Breast epithelium (tissue), 4 donors: ENCODE data around the gene OR4D9. TPM values are rescaled to one million over a fixed set of nuclear protein-coding genes. Genes with fewer than 3 reads are reported as not detected.
"Not testable (repeated sequence)": the region's sequence is repeated elsewhere in the genome, so short reads cannot be mapped to it uniquely, and the experiment has no call there.

ENCODE experiments used
- DNase-seq, 2 donors: peaks; one replicate each; pipeline ENCODE4 v3.0.0-alpha.2; 2019; ENCODE audit warnings: low spot score in 2 of 2
- H3K27ac ChIP-seq, 2 donors: fragments of 200-600 bp; sonication (generic) in 1 of 2; one replicate each; pipeline ENCODE4 v1.5.1; 2016 to 2019; ENCODE audit warnings: mild to moderate bottlenecking in 1 of 2
- H3K27me3 ChIP-seq, 2 donors: fragments of 200-600 bp; sonication (generic) in 1 of 2; one replicate each; pipeline versions ENCODE4 v1.5.1 to v1.6.0; 2017 to 2019; ENCODE audit warnings: control low read depth in 1 of 2, mild to moderate bottlenecking in 1 of 2
- H3K36me3 ChIP-seq: fragments of 200-600 bp; one replicate; pipeline ENCODE4 v1.5.1; 2019
- H3K4me1 ChIP-seq, 2 donors: fragments of 200-600 bp; sonication (generic); one replicate each; pipeline ENCODE4 v1.5.1; 2016 to 2019; ENCODE audit warnings: control low read depth in 1 of 2
- H3K4me3 ChIP-seq, 3 donors: fragments of 200-600 bp; sonication (generic); 1 replicate in 2 of 3; 2 replicates in 1 of 3; pipeline ENCODE4 v1.5.1; 2016 to 2019; ENCODE audit warnings: mild to moderate bottlenecking in 3 of 3, moderate library complexity in 2 of 3
- H3K9me3 ChIP-seq, 2 donors: fragments of 200-600 bp; sonication (generic) in 1 of 2; one replicate each; pipeline ENCODE4 v1.5.1; 2016 to 2019; ENCODE audit warnings: control low read depth in 1 of 2
- POLR2A ChIP-seq: fragments of 450-650 bp; IDR thresholded peaks from one replicate; pipeline ENCODE4 v1.6.1; 2016; ENCODE audit warnings: antibody characterized with exemption, mild to moderate bottlenecking, moderate library complexity
- POLR2AphosphoS5 ChIP-seq, 3 donors: sonication (generic); formaldehyde crosslinking; IDR thresholded peaks; one replicate each; pipeline ENCODE4 v1.6.1; 2017; ENCODE audit warnings: antibody characterized with exemption in 3 of 3
- intact Hi-C: fragments of 100-400 bp; cut with DNase I; formaldehyde crosslinking; loops from one replicate; pipeline ENCODE4 v1.15.1; 2023; ENCODE audit warnings: low total_unique reads
- total RNA-seq, 3 donors: library from RNA; depleted of rRNA; stranded (reverse); fragments of >200 nt; gene quantifications; one replicate each; pipeline ENCODE4 v1.1.0, GENCODE V29; 2016
- TF ChIP-seq, protein P1 (sequence below), 3 donors: fragments of 450-650 bp; IDR thresholded peaks; one replicate each; pipeline ENCODE4 v1.5.1; 2016 to 2017; ENCODE audit warnings: antibody characterized with exemption in 3 of 3, mild to moderate bottlenecking in 3 of 3, moderate library complexity in 3 of 3

The OR4D9 gene
- total RNA-seq, 3 donors from 2014 or later = not detected

DNA sequence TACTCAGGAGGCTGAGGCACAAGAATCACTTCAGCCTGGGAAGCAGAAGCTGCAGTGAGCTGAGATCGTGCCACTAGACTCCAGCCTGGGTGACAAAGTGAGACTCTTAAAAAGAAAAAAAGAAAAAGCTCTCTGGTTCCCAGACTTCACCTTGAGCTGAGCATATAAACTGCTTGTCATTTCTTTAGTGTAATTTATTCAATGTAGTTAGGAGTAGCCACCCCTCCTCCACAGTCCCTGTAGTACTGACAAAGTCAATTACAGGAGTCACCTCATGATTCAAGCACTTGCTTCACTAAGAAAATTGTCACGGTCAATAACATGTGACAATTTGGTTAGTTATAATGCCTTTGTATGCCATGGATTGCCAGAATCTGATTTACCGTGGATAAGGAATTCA is 31.0 kb upstream of the OR4D9 start:
- DNase-seq = no peak
- TF ChIP-seq POLR2AphosphoS5 (IDR thresholded peaks at IDR 0.05) = no peak
- H3K27ac ChIP-seq = no peak overlapping the region
- H3K4me1 ChIP-seq = no peaks in the 10 kb centered on the region
- H3K36me3 ChIP-seq = no peaks in the 10 kb centered on the region
- intact Hi-C loops = no loop called here
- H3K4me3 ChIP-seq = no peak overlapping the region
- no peaks in the 10 kb centered on the region for H3K27me3 ChIP-seq
- H3K9me3 ChIP-seq = no peaks in the 10 kb centered on the region

DNA sequence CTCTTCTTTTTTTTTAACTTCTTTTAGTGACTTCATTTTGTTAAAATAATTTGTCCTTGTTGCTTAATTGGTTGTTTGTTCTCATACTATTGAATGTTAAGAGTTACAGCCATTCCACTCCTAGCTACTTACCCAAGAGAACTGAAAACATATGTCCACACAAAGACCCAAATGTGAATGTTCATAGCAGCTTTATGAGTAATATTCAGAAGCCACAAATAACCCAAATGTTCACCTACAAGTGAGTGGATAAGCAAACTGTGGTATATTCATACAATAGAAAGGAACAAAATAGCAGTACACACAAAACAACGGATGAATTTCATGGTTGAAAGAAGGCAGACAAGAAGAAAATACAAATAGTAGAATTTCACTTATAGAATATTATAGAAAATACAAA is 9.4 kb upstream of the OR4D9 start:
- Histone ChIP-seq H3K27ac (no peak overlapping the region), H3K4me1 (no peaks in the 10 kb centered on the region), H3K9me3 (no peaks in the 10 kb centered on the region), H3K36me3 (no peaks in the 10 kb centered on the region), H3K27me3 (no peaks in the 10 kb centered on the region), H3K4me3 (no peak overlapping the region)
- TF ChIP-seq, protein P1, sequence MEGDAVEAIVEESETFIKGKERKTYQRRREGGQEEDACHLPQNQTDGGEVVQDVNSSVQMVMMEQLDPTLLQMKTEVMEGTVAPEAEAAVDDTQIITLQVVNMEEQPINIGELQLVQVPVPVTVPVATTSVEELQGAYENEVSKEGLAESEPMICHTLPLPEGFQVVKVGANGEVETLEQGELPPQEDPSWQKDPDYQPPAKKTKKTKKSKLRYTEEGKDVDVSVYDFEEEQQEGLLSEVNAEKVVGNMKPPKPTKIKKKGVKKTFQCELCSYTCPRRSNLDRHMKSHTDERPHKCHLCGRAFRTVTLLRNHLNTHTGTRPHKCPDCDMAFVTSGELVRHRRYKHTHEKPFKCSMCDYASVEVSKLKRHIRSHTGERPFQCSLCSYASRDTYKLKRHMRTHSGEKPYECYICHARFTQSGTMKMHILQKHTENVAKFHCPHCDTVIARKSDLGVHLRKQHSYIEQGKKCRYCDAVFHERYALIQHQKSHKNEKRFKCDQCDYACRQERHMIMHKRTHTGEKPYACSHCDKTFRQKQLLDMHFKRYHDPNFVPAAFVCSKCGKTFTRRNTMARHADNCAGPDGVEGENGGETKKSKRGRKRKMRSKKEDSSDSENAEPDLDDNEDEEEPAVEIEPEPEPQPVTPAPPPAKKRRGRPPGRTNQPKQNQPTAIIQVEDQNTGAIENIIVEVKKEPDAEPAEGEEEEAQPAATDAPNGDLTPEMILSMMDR (IDR thresholded peaks at IDR 0.05) = no peak
- TF ChIP-seq POLR2A = no peak
- TF ChIP-seq POLR2AphosphoS5 (IDR thresholded peaks at IDR 0.05) = no peak
- DNase-seq = no peak
- intact Hi-C loops = no loop called here

DNA sequence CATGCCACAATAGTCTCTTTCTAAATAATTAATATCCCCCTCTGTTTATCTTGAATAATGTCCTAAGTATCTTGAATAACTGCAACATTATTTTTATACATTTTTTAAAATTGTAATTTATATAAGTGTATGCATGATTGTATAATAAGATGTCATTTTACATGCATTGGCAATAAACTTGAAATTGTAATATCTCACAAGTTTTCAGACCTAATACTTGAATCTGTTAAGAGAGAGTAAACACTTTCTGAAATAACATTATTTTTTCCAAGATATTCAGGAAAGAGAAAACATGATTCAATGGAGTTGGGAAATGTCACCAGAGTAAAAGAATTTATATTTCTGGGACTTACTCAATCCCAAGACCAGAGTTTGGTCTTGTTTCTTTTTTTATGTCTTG is 8.1 kb upstream of the OR4D9 start, which contains the start of gene OR4D11:
TSS of gene OR4D11 (plus strand) at position 301 of the 400 bp plus-strand sequence. CDS start at position 301, 0 bp downstream.
- no peak for TF ChIP-seq POLR2AphosphoS5 (IDR thresholded peaks at IDR 0.05)
- TF ChIP-seq, protein P1 (IDR thresholded peaks at IDR 0.05) = no peak
- no peak for TF ChIP-seq POLR2A
- H3K27me3 ChIP-seq = no peaks in the 10 kb centered on the region
- no peak within 1 kb of the TSS for H3K27ac ChIP-seq
- H3K4me3 ChIP-seq = no peak within 1 kb of the TSS
- no peak for DNase-seq
- H3K4me1 ChIP-seq = no peaks in the 10 kb centered on the region
- intact Hi-C loops = no loop called here
- no peaks in the 10 kb centered on the region for H3K36me3 ChIP-seq
- no peaks in the 10 kb centered on the region for H3K9me3 ChIP-seq

DNA sequence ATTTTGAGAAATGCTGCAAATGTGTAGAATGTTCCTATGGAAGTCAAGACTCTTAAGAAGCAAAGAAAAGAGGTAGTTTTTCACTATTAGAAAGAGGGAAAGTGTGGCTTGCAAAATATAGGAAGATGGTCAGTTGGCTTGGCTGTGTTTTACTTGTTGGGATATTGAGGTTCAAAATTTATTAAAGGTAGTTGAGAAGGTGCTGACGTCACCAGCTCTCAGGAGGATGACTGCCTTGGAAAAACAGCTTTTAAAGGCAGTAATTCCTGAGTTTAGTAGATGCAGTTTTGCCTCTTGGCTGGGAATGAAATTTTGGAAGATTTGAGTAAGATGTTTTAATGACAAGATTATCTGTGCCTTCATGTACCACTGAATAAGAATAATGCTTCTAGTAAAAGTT is 336 bp downstream of the OR4D9 start:
- H3K4me1 ChIP-seq = no peaks in the 10 kb centered on the region
- TF ChIP-seq, protein P1 (IDR thresholded peaks at IDR 0.05) = no peak
- TF ChIP-seq POLR2A = no peak
- no peak for TF ChIP-seq POLR2AphosphoS5 (IDR thresholded peaks at IDR 0.05)
- no peak overlapping the region for H3K27ac ChIP-seq
- H3K27me3 ChIP-seq = no peaks in the 10 kb centered on the region
- no peak for DNase-seq
- intact Hi-C loops = no loop called here
- H3K4me3 ChIP-seq = no peak overlapping the region
- no peaks in the 10 kb centered on the region for H3K9me3 ChIP-seq
- H3K36me3 ChIP-seq = no peaks in the 10 kb centered on the region

DNA sequence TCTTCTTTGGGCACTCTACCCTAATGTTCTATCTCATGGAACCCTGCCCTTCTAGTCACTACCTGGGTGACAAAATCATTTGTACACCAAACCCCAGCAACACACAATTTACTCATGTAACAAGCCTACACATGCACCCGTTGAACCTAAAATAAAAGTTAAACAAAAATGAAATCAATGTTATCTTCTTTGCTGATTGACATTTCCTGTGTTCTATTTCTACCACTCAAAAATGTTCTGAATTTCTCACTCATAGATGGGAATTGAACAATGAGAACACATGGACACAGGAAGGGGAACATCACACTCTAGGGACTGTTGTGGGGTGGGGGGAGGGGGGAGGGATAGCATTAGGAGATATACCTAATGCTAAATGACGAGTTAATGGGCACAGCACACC is 8.8 kb downstream of the OR4D9 start:
- H3K27ac ChIP-seq, H3K4me3 ChIP-seq, H3K36me3 ChIP-seq, H3K4me1 ChIP-seq, H3K9me3 ChIP-seq, intact Hi-C loops, DNase-seq, H3K27me3 ChIP-seq: not testable (repeated sequence)

DNA sequence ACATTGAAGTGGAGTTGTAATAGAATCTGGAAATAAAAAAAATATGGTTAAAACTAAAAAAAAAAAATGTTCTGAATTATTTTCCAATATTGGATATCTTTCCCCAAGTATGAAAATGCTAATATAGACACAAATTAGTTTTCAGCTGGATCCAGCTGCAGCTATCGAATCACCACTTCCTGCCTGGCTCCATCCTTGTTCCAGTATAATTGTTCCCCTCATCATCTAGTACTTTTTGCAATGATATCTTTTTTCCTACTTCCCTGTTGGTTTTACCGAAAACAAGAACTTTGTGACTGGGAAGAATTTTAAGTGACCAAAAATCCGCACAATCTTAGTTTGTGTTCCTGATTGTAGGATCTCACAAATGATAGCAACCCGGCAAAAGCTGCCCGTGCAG is 9.4 kb downstream of the OR4D9 start:
- H3K4me1 ChIP-seq = no peaks in the 10 kb centered on the region
- TF ChIP-seq, protein P1 (IDR thresholded peaks at IDR 0.05) = no peak
- no peak for TF ChIP-seq POLR2AphosphoS5 (IDR thresholded peaks at IDR 0.05)
- TF ChIP-seq POLR2A = no peak
- intact Hi-C loops = no loop called here
- H3K27ac ChIP-seq = no peak overlapping the region
- no peaks in the 10 kb centered on the region for H3K27me3 ChIP-seq
- DNase-seq = no peak
- no peaks in the 10 kb centered on the region for H3K9me3 ChIP-seq
- H3K36me3 ChIP-seq = no peaks in the 10 kb centered on the region
- H3K4me3 ChIP-seq = no peak overlapping the region
